ENCODE measurements around the gene APOO. TPM values are rescaled to one million over a fixed set of nuclear protein-coding genes. Genes with fewer than 3 reads are reported as not detected.

The APOO gene
- polyA plus RNA-seq, 2 of the 4 experiments (the other 2 are of a cell fraction): 33.5 to 59.4 TPM

DNA sequence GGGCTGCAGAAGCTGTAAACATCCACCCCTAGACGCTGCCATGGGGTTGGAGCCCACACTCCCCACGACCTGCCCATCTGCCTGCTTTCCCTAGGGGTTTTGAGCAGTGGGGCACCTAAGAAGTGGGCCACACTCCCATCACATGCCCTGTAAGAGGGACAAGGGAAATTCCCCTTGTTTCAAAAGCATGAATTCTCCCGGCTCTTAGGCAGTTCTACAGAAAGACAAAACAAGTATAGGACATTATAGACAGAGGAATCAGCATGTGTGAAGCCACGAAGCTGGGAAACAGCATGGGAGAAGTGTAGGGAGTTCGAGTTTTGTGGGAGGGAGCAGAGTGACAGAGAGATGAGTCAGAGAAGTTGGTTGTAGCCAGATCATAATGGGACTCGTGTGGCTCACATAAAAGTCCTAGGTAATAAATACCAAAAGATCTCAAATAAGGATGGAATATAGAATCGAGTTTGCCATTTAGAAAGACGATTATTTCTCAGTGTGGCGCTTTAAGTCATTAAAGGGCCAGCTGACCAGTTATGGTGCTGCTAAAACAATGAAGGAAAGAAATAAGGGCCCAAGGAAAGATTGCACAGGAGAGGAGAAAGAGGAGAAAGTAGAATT, 23.9 kb downstream of the APOO start (continued):
- TF ChIP-seq POLR2AphosphoS2 (conservative IDR thresholded peaks at IDR 0.05; ENCODE audit: low read length) (no peak), TFCP2L1 (CRISPR knock-in tag; IDR thresholded peaks at IDR 0.05) (no peak), CHD2 (IDR thresholded peaks at IDR 0.05; ENCODE audit: low read length, partially characterized antibody) (no peak), HOXB13 (CRISPR knock-in tag; IDR thresholded peaks at IDR 0.05; ENCODE audit: low read depth) (0 out of 2 replicates have a peak, but pooled peaks have one; percentile 28), SREBF2 (IDR thresholded peaks at IDR 0.05) (no peak), JUN (IDR thresholded peaks at IDR 0.05) (peak in 1 of 2 experiments; percentile 36; a peak in 1 of 5 replicates), HEYL (CRISPR knock-in tag; IDR thresholded peaks at IDR 0.05) (0 out of 2 replicates have a peak, but pooled peaks have one; percentile 28), FOSB (CRISPR knock-in tag; IDR thresholded peaks at IDR 0.05) (no peak), RCOR1 (IDR thresholded peaks at IDR 0.05; ENCODE audit: low read depth, low read length) (no peak)
- TF ChIP-seq, protein P1, sequence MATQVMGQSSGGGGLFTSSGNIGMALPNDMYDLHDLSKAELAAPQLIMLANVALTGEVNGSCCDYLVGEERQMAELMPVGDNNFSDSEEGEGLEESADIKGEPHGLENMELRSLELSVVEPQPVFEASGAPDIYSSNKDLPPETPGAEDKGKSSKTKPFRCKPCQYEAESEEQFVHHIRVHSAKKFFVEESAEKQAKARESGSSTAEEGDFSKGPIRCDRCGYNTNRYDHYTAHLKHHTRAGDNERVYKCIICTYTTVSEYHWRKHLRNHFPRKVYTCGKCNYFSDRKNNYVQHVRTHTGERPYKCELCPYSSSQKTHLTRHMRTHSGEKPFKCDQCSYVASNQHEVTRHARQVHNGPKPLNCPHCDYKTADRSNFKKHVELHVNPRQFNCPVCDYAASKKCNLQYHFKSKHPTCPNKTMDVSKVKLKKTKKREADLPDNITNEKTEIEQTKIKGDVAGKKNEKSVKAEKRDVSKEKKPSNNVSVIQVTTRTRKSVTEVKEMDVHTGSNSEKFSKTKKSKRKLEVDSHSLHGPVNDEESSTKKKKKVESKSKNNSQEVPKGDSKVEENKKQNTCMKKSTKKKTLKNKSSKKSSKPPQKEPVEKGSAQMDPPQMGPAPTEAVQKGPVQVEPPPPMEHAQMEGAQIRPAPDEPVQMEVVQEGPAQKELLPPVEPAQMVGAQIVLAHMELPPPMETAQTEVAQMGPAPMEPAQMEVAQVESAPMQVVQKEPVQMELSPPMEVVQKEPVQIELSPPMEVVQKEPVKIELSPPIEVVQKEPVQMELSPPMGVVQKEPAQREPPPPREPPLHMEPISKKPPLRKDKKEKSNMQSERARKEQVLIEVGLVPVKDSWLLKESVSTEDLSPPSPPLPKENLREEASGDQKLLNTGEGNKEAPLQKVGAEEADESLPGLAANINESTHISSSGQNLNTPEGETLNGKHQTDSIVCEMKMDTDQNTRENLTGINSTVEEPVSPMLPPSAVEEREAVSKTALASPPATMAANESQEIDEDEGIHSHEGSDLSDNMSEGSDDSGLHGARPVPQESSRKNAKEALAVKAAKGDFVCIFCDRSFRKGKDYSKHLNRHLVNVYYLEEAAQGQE (IDR thresholded peaks at IDR 0.05): no peak

DNA sequence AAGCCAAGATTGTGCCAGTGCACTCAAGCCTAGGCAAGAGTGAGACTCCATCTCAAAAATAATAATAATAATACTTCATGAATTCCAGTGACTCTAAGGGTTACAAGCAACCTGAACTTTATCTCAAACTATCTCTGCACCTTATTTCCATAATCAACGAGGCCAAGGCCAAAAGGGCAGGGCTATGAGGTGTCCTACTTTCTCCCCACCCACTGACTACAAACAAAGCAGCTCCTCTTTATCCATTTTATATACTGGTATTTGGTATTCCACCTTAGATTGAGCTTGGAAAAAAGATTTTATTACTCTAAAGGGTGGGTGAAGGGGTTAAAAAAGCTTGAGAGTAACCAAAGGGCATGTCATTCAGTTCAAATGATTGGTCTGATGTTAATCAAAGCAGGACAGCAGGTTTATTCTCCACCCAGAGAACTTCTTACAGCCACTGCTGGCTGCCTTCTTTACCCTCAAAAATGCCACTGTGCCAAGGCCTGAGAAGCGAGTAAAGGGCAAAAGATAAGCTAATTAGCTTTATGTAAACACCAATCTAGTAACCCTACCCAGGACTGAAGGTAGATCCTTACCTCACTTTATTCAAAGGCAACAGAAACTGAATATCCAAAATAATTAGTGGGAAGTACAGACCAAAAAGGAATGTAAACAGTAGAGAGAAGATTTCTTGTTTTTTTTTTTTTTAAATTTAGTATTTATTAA, 28.2 kb downstream of the APOO start:
- Histone ChIP-seq H3K4me3 (no peak overlapping the region), H3K9me3 (no peaks in the 10 kb centered on the region), H3K4me2 (peak overlapping the region; percentile 36; the same call in 1 of the 3 replicates), H3K4me1 (peaks cover 42% of the 10 kb centered on the region), H3K27ac (peak overlapping the region; percentile 46 to 76; a peak in 4 of 6 replicates)
- POLR2A ChIA-PET: interaction anchor here (1.0 kb wide), 1 partner anchor 97 kb away, joined by 4 read pairs; the partner anchor contains the start of gene SAT1
- ATAC-seq: no peak
- WGBS (ENCODE audit: missing lambda C conversion rate): 35% methylated on average over 2 of the region's 2 CpGs
- CTCF ChIA-PET: interaction anchor here (0.6 to 2.2 kb wide), 3 partner anchors 13 to 189 kb away, joined by 3 to 10 read pairs (median 9); no protein-coding TSS in a partner anchor
- TF ChIP-seq, protein P2, sequence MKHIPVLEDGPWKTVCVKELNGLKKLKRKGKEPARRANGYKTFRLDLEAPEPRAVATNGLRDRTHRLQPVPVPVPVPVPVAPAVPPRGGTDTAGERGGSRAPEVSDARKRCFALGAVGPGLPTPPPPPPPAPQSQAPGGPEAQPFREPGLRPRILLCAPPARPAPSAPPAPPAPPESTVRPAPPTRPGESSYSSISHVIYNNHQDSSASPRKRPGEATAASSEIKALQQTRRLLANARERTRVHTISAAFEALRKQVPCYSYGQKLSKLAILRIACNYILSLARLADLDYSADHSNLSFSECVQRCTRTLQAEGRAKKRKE (CRISPR knock-in tag; IDR thresholded peaks at IDR 0.05; ENCODE audit: low read depth): no peak
- TF ChIP-seq, protein P3, sequence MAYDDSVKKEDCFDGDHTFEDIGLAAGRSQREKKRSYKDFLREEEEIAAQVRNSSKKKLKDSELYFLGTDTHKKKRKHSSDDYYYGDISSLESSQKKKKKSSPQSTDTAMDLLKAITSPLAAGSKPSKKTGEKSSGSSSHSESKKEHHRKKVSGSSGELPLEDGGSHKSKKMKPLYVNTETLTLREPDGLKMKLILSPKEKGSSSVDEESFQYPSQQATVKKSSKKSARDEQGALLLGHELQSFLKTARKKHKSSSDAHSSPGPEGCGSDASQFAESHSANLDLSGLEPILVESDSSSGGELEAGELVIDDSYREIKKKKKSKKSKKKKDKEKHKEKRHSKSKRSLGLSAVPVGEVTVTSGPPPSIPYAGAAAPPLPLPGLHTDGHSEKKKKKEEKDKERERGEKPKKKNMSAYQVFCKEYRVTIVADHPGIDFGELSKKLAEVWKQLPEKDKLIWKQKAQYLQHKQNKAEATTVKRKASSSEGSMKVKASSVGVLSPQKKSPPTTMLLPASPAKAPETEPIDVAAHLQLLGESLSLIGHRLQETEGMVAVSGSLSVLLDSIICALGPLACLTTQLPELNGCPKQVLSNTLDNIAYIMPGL (CRISPR knock-in tag; IDR thresholded peaks at IDR 0.05; ENCODE audit: borderline replicate concordance): no peak
- TF ChIP-seq ZNF302 (CRISPR knock-in tag; IDR thresholded peaks at IDR 0.05) (no peak), POLR2A (IDR thresholded peaks at IDR 0.05; ENCODE audit: low read length) (no peak), FOSB (CRISPR knock-in tag; IDR thresholded peaks at IDR 0.05) (no peak), MYC (IDR thresholded peaks at IDR 0.05; ENCODE audit: borderline replicate concordance, low read length) (no peak), RFX5 (IDR thresholded peaks at IDR 0.05) (no peak), EHMT2 (IDR thresholded peaks at IDR 0.05; ENCODE audit: low read depth) (no peak)
- TF ChIP-seq, protein P4, sequence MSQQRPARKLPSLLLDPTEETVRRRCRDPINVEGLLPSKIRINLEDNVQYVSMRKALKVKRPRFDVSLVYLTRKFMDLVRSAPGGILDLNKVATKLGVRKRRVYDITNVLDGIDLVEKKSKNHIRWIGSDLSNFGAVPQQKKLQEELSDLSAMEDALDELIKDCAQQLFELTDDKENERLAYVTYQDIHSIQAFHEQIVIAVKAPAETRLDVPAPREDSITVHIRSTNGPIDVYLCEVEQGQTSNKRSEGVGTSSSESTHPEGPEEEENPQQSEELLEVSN (IDR thresholded peaks at IDR 0.05; ENCODE audit: borderline replicate concordance, low read depth): no peak
- TF ChIP-seq, protein P5, sequence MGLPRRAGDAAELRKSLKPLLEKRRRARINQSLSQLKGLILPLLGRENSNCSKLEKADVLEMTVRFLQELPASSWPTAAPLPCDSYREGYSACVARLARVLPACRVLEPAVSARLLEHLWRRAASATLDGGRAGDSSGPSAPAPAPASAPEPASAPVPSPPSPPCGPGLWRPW (IDR thresholded peaks at IDR 0.05): no peak
- no peak for DNase-seq (ENCODE audit: low read depth in 1 of 2, low spot score in 1 of 2)
- no peak for FAIRE-seq
